Esophagus muscularis mucosa (tissue), 4 donors: ENCODE measurements around the gene UBIAD1. TPM values are rescaled to one million over a fixed set of nuclear protein-coding genes. Genes with fewer than 3 reads are reported as not detected.

Source experiments
- DNase-seq: peaks from one replicate; pipeline ENCODE4 v3.0.0-alpha.2; 2017; ENCODE audit errors: extremely low spot score
- H3K27ac ChIP-seq, 4 donors: fragments of 200-600 bp; sonication (generic); replicated peaks in 1 of 4; 1 replicate in 3 of 4; 2 replicates in 1 of 4; pipeline ENCODE4 v1.5.1; 2016 to 2019; ENCODE audit warnings: mild to moderate bottlenecking in 1 of 4
- H3K27me3 ChIP-seq, 4 donors: fragments of 200-600 bp; sonication (generic); one replicate each; pipeline versions ENCODE4 v1.5.1 to v1.6.0; 2016 to 2019
- H3K36me3 ChIP-seq, 4 donors: fragments of 200-600 bp; sonication (generic); one replicate each; pipeline ENCODE4 v1.5.1; 2016 to 2019
- H3K4me1 ChIP-seq, 4 donors: fragments of 200-600 bp; sonication (generic); one replicate each; pipeline ENCODE4 v1.5.1; 2016 to 2019
- H3K4me3 ChIP-seq, 4 donors: fragments of 200-600 bp; sonication (generic); 1 replicate in 2 of 4; 2 replicates in 2 of 4; pipeline ENCODE4 v1.5.1; 2016 to 2019; ENCODE audit warnings: mild to moderate bottlenecking in 4 of 4, moderate library complexity in 1 of 4
- H3K9me3 ChIP-seq, 4 donors: fragments of 200-600 bp; sonication (generic); 1 replicate in 3 of 4; 2 replicates in 1 of 4; pipeline ENCODE4 v1.5.1; 2016 to 2019
- CTCF ChIP-seq, 3 experiments: fragments of 200-600 bp in 2 of 3; fragments of 450-650 bp in 1 of 3; sonication (generic) in 2 of 3; IDR thresholded peaks; one replicate each; pipeline ENCODE4 v1.5.1; 2017 to 2019; ENCODE audit warnings: antibody characterized with exemption in 3 of 3, mild to moderate bottlenecking in 2 of 3, moderate library complexity in 1 of 3
- EP300 ChIP-seq: sonication (generic); formaldehyde crosslinking; IDR thresholded peaks from one replicate; pipeline ENCODE4 v1.6.1; 2017; ENCODE audit warnings: antibody characterized with exemption
- POLR2A ChIP-seq: fragments of 450-650 bp; IDR thresholded peaks from one replicate; pipeline ENCODE4 v1.6.1; 2017; ENCODE audit warnings: antibody characterized with exemption, moderate library complexity, mild to moderate bottlenecking, low read depth
- POLR2AphosphoS5 ChIP-seq, 2 donors: sonication (generic); formaldehyde crosslinking; IDR thresholded peaks; one replicate each; pipeline ENCODE4 v1.6.1; 2017; ENCODE audit warnings: antibody characterized with exemption in 2 of 2
- WGBS: methylation state at CpG from one replicate; pipeline ENCODE4 v1.1.5; 2018; 5-methylcytosine and 5-hydroxymethylcytosine counted together
- intact Hi-C: fragments of 100-400 bp; cut with DNase I; formaldehyde crosslinking; loops from one replicate; pipeline ENCODE4 v1.15.1; 2023
- total RNA-seq, 4 donors: library from RNA; depleted of rRNA; stranded (reverse); fragments of >200 nt; gene quantifications; one replicate each; pipeline versions ENCODE4 v1.1.0 to v1.2.1, GENCODE V29; 2016

Gene UBIAD1
- total RNA-seq, 4 donors from 2014 or later: 10.4 to 15.9 (median 14.0) TPM

GRCh38 chr1:11324567-11325165 lies 51.7 kb downstream of the UBIAD1 start:
- TF ChIP-seq CTCF (IDR thresholded peaks at IDR 0.05): no peak
- no peak for TF ChIP-seq POLR2A
- TF ChIP-seq POLR2AphosphoS5 (IDR thresholded peaks at IDR 0.05): no peak
- no peak for TF ChIP-seq EP300
- no peak for DNase-seq
- 59% methylated on average over 17 of the region's 17 CpGs for WGBS
- Histone ChIP-seq H3K4me1 (no peaks in the 10 kb centered on the region), H3K27ac (no peak overlapping the region), H3K27me3 (peaks cover 0 to 58% (median 3%) of the 10 kb centered on the region in 4 donors), H3K4me3 (no peak overlapping the region), H3K9me3 (no peaks in the 10 kb centered on the region), H3K36me3 (no peaks in the 10 kb centered on the region)
- intact Hi-C loops: no loop called here

GRCh38 chr1:11326070-11326469 lies 53.1 kb downstream of the UBIAD1 start:
- DNase-seq: no peak
- Histone ChIP-seq H3K27ac (no peak overlapping the region), H3K36me3 (no peaks in the 10 kb centered on the region), H3K9me3 (no peaks in the 10 kb centered on the region), H3K4me1 (no peaks in the 10 kb centered on the region), H3K27me3 (peaks cover 0 to 54% (median 0%) of the 10 kb centered on the region in 4 donors), H3K4me3 (no peak overlapping the region)
- intact Hi-C loops: no loop called here
- 82% methylated on average over 4 of the region's 4 CpGs for WGBS
- TF ChIP-seq POLR2AphosphoS5 (IDR thresholded peaks at IDR 0.05) (no peak), EP300 (no peak), CTCF (IDR thresholded peaks at IDR 0.05) (no peak), POLR2A (no peak)

GRCh38 chr1:11328444-11328843 lies 55.4 kb downstream of the UBIAD1 start:
- Histone ChIP-seq H3K36me3 (no peaks in the 10 kb centered on the region), H3K4me1 (no peaks in the 10 kb centered on the region), H3K9me3 (no peaks in the 10 kb centered on the region), H3K27ac (no peak overlapping the region), H3K4me3 (no peak overlapping the region), H3K27me3 (peaks cover 0 to 44% (median under 1%) of the 10 kb centered on the region in 4 donors)
- TF ChIP-seq EP300 (no peak), POLR2AphosphoS5 (IDR thresholded peaks at IDR 0.05) (no peak), CTCF (IDR thresholded peaks at IDR 0.05) (no peak), POLR2A (no peak)
- no peak for DNase-seq
- WGBS: 66% methylated on average over 7 of the region's 7 CpGs
- intact Hi-C loops: no loop called here

GRCh38 chr1:11330411-11330810 lies 57.4 kb downstream of the UBIAD1 start:
- Histone ChIP-seq H3K27ac (no peak overlapping the region), H3K27me3 (peaks cover 0 to 47% (median 3%) of the 10 kb centered on the region in 4 donors), H3K4me1 (no peaks in the 10 kb centered on the region), H3K4me3 (no peak overlapping the region), H3K9me3 (no peaks in the 10 kb centered on the region), H3K36me3 (no peaks in the 10 kb centered on the region)
- no peak for DNase-seq
- intact Hi-C loops: no loop called here
- no peak for TF ChIP-seq POLR2AphosphoS5 (IDR thresholded peaks at IDR 0.05)
- TF ChIP-seq CTCF (IDR thresholded peaks at IDR 0.05): no peak
- TF ChIP-seq EP300: no peak
- no peak for TF ChIP-seq POLR2A
- 84% methylated on average over 3 of the region's 4 CpGs for WGBS
